GM18873 (cell line): ENCODE measurements around the gene ADGB.

Source experiments
- ATAC-seq: cut with Tn5 transposase; IDR thresholded peaks from one replicate; pipeline ENCODE4 v1.9.1; 2021; ENCODE audit warnings: mild to moderate bottlenecking, moderate library complexity, moderate number of reproducible peaks; ENCODE audit not compliant: unreplicated experiment, low FRiP score

The ADGB gene

GRCh38 chr6:146859206-146859605, 260.4 kb downstream of the ADGB start:
- ATAC-seq, result no peak

DNA sequence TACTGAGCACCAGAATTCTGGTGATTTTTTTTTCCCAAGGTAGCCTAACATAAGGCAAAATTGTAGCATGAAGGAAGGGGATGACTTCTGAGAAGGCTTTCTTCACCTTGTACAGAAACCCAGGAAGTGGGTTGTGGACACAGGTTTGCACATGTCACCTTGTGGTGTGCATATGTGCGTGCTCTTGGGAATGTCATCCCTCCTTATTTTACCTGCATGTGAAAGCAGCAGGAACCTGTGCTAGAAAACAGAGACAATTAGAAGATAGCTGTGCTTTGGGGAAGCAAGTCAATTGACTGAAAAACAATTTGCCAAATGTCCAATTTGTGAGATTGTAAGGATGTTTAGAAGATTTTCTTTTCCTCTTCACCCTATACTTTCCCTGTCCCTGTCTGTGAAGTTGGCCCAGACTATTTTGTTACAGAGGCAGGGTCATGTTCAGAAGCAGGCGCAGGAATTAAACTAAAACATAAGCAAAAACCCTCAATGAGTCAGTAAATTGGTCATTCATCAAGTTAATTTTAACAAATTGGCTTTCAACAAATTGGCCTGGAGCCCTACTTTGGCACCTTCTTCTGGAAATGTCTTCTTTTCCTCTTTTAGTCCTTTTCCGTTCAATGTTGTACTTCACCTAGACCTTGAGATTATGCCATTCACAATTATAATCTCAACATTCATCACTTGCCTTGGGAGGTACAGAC, 261.2 kb downstream of the ADGB start:
- ATAC-seq, result no peak

- ATAC-seq, result no peak
These were observed 261.8 kb downstream of the ADGB start for GRCh38 chr6:146860583-146860982.

- no peak for ATAC-seq
These were observed 262.3 kb downstream of the ADGB start for GRCh38 chr6:146861029-146861563.

- ATAC-seq, result no peak
These were observed 262.9 kb downstream of the ADGB start for GRCh38 chr6:146861716-146862115.

DNA sequence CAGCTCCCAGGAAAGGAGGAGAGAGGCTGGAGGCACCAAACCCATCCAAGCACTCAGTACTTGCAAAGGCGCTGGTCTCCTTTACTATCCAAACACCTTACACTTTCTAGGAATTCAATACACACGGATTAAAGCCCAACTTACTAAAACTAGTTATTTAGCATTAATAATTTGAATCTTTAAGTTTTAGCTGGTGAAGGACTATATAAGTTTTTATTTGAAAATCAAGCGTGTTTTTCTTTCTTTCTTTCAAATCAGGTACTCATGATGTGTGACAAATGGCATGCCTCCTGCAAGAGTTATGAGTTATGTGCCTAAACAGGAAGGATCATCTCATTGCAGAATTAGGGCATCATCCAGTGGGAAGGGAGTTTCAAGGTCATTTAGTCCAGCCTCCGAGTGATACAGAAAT, 263.7 kb downstream of the ADGB start:
- ATAC-seq, result no peak

DNA sequence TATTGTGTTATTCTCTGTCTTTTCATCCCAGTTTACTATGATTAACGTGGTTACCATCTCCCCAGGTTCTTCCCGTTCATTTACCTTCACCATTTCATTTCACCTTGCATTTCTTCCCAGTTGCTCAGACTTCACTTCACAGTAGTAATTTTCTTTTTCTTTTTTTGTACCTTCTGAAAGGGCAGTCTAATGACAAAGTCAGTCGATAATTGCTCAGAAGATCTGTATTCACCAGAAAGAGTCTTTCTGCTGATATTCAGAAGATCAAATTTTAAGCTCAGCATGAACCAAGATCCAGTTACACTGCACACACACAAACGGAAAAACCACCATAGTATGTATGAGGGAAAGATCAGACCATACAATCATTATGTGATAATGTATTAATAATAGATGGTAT, 265.5 kb downstream of the ADGB start:
- ATAC-seq, result no peak

DNA sequence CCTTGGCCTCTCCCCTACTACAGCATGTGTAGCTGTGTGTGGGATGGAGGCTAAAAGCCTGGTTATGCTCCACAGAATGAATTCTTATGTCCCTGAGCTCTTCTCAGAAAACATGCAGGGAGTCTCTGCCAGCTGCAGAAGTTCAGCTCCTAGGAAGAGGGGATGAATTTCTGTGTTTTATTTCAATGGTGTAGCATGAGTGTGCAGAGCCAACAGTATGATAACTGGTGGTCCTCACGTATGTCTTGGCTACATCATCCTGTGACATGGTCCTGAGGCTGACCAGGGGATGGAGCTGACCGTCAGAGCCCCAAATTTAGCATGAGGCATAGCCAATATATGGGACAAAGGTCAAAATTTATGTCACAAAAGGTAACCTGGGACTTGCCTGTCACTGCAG, 266.1 kb downstream of the ADGB start:
- ATAC-seq, result no peak
